Measurements from ENCODE around the gene RAB17.

DNA sequence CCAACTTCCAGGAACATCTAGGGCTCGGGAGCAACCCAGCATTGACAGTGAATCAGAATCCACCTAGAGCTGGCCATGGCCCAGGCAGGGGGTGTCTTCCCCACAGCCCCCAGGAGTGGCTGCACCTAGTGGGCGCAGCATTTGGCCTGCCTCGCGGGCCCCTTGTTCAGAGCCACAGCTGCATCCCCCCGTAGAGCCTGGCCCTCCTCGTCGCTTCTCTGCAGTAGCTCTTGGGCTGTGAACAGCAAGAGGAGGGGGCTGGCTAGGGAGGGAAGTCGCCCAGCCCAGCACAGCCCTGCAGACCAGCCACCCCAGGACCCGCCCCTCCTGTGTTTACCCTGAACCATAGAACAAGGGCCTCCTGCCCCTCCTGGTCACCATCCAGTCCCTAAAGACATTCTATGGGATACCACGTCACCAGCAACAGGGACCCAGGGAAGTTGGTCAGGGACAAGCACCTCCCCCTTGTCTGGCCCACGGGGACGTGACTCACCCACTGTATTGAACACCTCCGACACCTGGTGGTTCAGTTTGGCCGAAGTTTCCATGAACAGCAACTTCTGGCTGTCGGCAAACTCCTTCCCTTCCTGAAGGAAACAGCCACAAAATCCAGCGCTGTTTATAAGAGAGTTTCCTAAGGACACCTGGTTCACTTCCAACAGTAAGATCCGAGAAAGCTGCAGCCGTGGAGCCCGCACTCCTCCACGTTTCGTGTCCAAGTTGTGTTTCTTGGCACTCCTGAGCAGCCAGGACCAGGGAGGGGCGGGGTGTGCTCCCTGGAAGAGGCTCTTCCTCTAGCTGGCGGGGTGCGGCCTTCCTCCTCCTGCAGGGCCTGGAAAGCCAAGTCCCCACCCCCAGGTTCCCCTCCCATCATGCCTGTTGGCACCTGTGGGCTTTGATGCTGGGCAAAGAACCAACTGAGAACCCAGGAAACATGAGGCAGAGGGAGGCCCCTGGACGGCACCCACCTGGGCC, 15.4 kb downstream of the RAB17 start:
- TF ChIP-seq, protein P1, sequence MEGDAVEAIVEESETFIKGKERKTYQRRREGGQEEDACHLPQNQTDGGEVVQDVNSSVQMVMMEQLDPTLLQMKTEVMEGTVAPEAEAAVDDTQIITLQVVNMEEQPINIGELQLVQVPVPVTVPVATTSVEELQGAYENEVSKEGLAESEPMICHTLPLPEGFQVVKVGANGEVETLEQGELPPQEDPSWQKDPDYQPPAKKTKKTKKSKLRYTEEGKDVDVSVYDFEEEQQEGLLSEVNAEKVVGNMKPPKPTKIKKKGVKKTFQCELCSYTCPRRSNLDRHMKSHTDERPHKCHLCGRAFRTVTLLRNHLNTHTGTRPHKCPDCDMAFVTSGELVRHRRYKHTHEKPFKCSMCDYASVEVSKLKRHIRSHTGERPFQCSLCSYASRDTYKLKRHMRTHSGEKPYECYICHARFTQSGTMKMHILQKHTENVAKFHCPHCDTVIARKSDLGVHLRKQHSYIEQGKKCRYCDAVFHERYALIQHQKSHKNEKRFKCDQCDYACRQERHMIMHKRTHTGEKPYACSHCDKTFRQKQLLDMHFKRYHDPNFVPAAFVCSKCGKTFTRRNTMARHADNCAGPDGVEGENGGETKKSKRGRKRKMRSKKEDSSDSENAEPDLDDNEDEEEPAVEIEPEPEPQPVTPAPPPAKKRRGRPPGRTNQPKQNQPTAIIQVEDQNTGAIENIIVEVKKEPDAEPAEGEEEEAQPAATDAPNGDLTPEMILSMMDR (IDR thresholded peaks at IDR 0.05), result no peak
- TF ChIP-seq POLR2AphosphoS5 (IDR thresholded peaks at IDR 0.05) (no peak), EP300 (IDR thresholded peaks at IDR 0.05) (no peak)
